ENCODE results near the gene VPS45. TPM values are rescaled to one million over a fixed set of nuclear protein-coding genes. Genes with fewer than 3 reads are reported as not detected.

The VPS45 gene
- polyA plus RNA-seq, 1 donor from 2014 or later: 174 TPM

DNA sequence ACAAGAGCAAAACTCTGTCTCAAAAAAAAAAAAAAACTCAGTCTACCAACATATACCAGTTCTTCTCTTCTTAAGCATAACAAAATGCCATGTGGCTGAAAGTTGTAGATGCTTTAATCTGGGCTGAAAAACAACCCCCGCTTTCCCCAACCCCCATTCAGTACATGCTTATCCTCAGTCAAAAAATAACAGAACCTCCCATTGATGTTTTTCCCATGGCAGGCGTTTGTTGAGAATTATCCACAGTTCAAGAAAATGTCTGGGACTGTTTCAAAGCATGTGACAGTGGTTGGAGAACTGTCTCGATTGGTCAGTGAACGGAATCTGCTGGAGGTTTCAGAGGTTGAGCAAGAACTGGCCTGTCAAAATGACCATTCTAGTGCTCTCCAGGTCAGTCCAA lies 14.9 kb downstream of the VPS45 start:
- no peaks in the 10 kb centered on the region for H3K9me3 ChIP-seq (ENCODE audit: low read length)
- H3K79me2 ChIP-seq (replicated peaks; ENCODE audit: insufficient read depth, low read length): no peaks in the 10 kb centered on the region
- TF ChIP-seq POLR2AphosphoS5 (IDR thresholded peaks at IDR 0.05) (no peak), TAF1 (IDR thresholded peaks at IDR 0.05; ENCODE audit: low read depth) (no peak), REST (IDR thresholded peaks at IDR 0.05; ENCODE audit: borderline replicate concordance) (no peak), SMC3 (conservative IDR thresholded peaks at IDR 0.05; ENCODE audit: poor library complexity) (no peak), EP300 (conservative IDR thresholded peaks at IDR 0.05; ENCODE audit: poor library complexity, severe bottlenecking) (no peak), RAD21 (conservative IDR thresholded peaks at IDR 0.05) (no peak), EZH2 (IDR thresholded peaks at IDR 0.05; ENCODE audit: borderline replicate concordance, insufficient read depth, low read length, poor library complexity, severe bottlenecking) (no peak), MXI1 (conservative IDR thresholded peaks at IDR 0.05; ENCODE audit: poor library complexity, severe bottlenecking) (no peak)
- TF ChIP-seq, protein P1, sequence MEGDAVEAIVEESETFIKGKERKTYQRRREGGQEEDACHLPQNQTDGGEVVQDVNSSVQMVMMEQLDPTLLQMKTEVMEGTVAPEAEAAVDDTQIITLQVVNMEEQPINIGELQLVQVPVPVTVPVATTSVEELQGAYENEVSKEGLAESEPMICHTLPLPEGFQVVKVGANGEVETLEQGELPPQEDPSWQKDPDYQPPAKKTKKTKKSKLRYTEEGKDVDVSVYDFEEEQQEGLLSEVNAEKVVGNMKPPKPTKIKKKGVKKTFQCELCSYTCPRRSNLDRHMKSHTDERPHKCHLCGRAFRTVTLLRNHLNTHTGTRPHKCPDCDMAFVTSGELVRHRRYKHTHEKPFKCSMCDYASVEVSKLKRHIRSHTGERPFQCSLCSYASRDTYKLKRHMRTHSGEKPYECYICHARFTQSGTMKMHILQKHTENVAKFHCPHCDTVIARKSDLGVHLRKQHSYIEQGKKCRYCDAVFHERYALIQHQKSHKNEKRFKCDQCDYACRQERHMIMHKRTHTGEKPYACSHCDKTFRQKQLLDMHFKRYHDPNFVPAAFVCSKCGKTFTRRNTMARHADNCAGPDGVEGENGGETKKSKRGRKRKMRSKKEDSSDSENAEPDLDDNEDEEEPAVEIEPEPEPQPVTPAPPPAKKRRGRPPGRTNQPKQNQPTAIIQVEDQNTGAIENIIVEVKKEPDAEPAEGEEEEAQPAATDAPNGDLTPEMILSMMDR (IDR thresholded peaks at IDR 0.05; ENCODE audit: poor library complexity, severe bottlenecking): no peak
- no peak overlapping the region for H2AFZ ChIP-seq (ENCODE audit: low read depth, low read length)
- H3K27ac ChIP-seq (ENCODE audit: low read length): no peak overlapping the region
- no peak overlapping the region for H3K4me3 ChIP-seq (ENCODE audit: low read length)
- H4K20me1 ChIP-seq (ENCODE audit: insufficient read depth): no peaks in the 10 kb centered on the region
- H3K9ac ChIP-seq (ENCODE audit: low read length): no peak overlapping the region
- no peaks in the 10 kb centered on the region for H3K27me3 ChIP-seq (ENCODE audit: insufficient read depth, low read depth, low read length)
- H3K9me2 ChIP-seq (ENCODE audit: insufficient read depth, low read length): no peaks in the 10 kb centered on the region
- H3K4me2 ChIP-seq (ENCODE audit: low read length): no peak overlapping the region
- H3K36me3 ChIP-seq (ENCODE audit: insufficient read depth, low read length): no peaks in the 10 kb centered on the region
- no peaks in the 10 kb centered on the region for H3F3A ChIP-seq (ENCODE audit: insufficient read depth, low read length, poor library complexity, severe bottlenecking)

GRCh38 chr1:150083907-150084306 lies 16.3 kb downstream of the VPS45 start:
- H3K79me2 ChIP-seq (replicated peaks; ENCODE audit: insufficient read depth, low read length): no peaks in the 10 kb centered on the region
- no peaks in the 10 kb centered on the region for H3K36me3 ChIP-seq (ENCODE audit: insufficient read depth, low read length)
- no peak overlapping the region for H3K4me3 ChIP-seq (ENCODE audit: low read length)
- H2AFZ ChIP-seq (ENCODE audit: low read depth, low read length): no peak overlapping the region
- H3F3A ChIP-seq (ENCODE audit: insufficient read depth, low read length, poor library complexity, severe bottlenecking): no peaks in the 10 kb centered on the region
- H3K9ac ChIP-seq (ENCODE audit: low read length): no peak overlapping the region
- TF ChIP-seq TAF1 (IDR thresholded peaks at IDR 0.05; ENCODE audit: low read depth) (no peak), REST (IDR thresholded peaks at IDR 0.05; ENCODE audit: borderline replicate concordance) (no peak), EZH2 (IDR thresholded peaks at IDR 0.05; ENCODE audit: borderline replicate concordance, insufficient read depth, low read length, poor library complexity, severe bottlenecking) (no peak), MXI1 (conservative IDR thresholded peaks at IDR 0.05; ENCODE audit: poor library complexity, severe bottlenecking) (no peak), POLR2AphosphoS5 (IDR thresholded peaks at IDR 0.05) (no peak), RAD21 (conservative IDR thresholded peaks at IDR 0.05) (no peak), SMC3 (conservative IDR thresholded peaks at IDR 0.05; ENCODE audit: poor library complexity) (no peak), EP300 (conservative IDR thresholded peaks at IDR 0.05; ENCODE audit: poor library complexity, severe bottlenecking) (no peak)
- TF ChIP-seq, protein P1 (IDR thresholded peaks at IDR 0.05; ENCODE audit: poor library complexity, severe bottlenecking): no peak
- no peaks in the 10 kb centered on the region for H3K27me3 ChIP-seq (ENCODE audit: insufficient read depth, low read depth, low read length)
- no peaks in the 10 kb centered on the region for H4K20me1 ChIP-seq (ENCODE audit: insufficient read depth)
- H3K27ac ChIP-seq (ENCODE audit: low read length): no peak overlapping the region
- H3K4me2 ChIP-seq (ENCODE audit: low read length): no peak overlapping the region
- no peaks in the 10 kb centered on the region for H3K9me3 ChIP-seq (ENCODE audit: low read length)
- H3K9me2 ChIP-seq (ENCODE audit: insufficient read depth, low read length): no peaks in the 10 kb centered on the region

All from neural cell (in vitro differentiated cells).